DND-41 (cell line): Measurements from ENCODE around the gene COTL1.

ENCODE experiments used
- ATAC-seq: fragments of 200-7000 bp; cut with Tn5 transposase; 3 replicates; pipeline ENCODE4 v1.9.1; 2021; ENCODE audit warnings: low read depth; ENCODE audit not compliant: insufficient read depth
- DNase-seq: peaks from one replicate; pipeline ENCODE4 v3.0.0-alpha.2; 2020
- H2AFZ ChIP-seq: 2 replicates; pipeline ENCODE4 v1.6.0; 2012; ENCODE audit warnings: low read depth, low read length
- H3K27ac ChIP-seq: 2 replicates; pipeline ENCODE4 v1.5.1; 2012; ENCODE audit warnings: low read length, inconsistent platforms
- H3K27me3 ChIP-seq: fragments of 200-600 bp; sonication (generic); 2 replicates; pipeline ENCODE4 v1.6.0; 2012; ENCODE audit warnings: low read length, mild to moderate bottlenecking, inconsistent platforms; ENCODE audit not compliant: insufficient read depth, poor library complexity
- H3K36me3 ChIP-seq: 2 replicates; pipeline ENCODE4 v1.5.1; 2012; ENCODE audit warnings: low read length, inconsistent platforms; ENCODE audit not compliant: insufficient read depth
- H3K4me1 ChIP-seq: 2 replicates; pipeline ENCODE4 v1.5.1; 2012; ENCODE audit warnings: mild to moderate bottlenecking, low read length; ENCODE audit not compliant: insufficient read depth
- H3K4me2 ChIP-seq: 2 replicates; pipeline ENCODE4 v1.6.0; 2012; ENCODE audit warnings: mild to moderate bottlenecking, moderate library complexity, low read length, inconsistent platforms; ENCODE audit not compliant: insufficient read depth
- H3K4me3 ChIP-seq, 2 experiments: fragments of 200-600 bp in 1 of 2; shearing (Covaris generic) in 1 of 2; 2 replicates each; pipeline ENCODE4 v1.5.1; 2012 to 2016; ENCODE audit warnings: inconsistent platforms in 2 of 2, low read length in 2 of 2, mild to moderate bottlenecking in 2 of 2, low read depth in 1 of 2, moderate library complexity in 1 of 2
- H3K79me2 ChIP-seq: 2 replicates; pipeline ENCODE4 v1.6.0; 2012; ENCODE audit warnings: low read length, inconsistent platforms; ENCODE audit not compliant: insufficient read depth
- H3K9ac ChIP-seq: 2 replicates; pipeline ENCODE4 v1.6.0; 2012; ENCODE audit warnings: low read depth, mild to moderate bottlenecking, inconsistent platforms, low read length, moderate library complexity
- H3K9me3 ChIP-seq: 2 replicates; pipeline ENCODE4 v1.5.1; 2012; ENCODE audit warnings: low read length, moderate library complexity, mild to moderate bottlenecking, inconsistent platforms; ENCODE audit not compliant: insufficient read depth, severe bottlenecking
- H4K20me1 ChIP-seq: 2 replicates; pipeline ENCODE4 v1.6.0; 2012; ENCODE audit warnings: low read length; ENCODE audit not compliant: insufficient read depth
- CTCF ChIP-seq: IDR thresholded peaks from 2 replicates; pipeline ENCODE4 v1.5.1; 2012; ENCODE audit warnings: borderline replicate concordance, low read length, moderate library complexity, mild to moderate bottlenecking; ENCODE audit not compliant: poor library complexity, severe bottlenecking; ENCODE audit errors: extremely low read depth
- EZH2 ChIP-seq: IDR thresholded peaks from 3 replicates; pipeline ENCODE4 v1.6.1; 2012; ENCODE audit warnings: borderline replicate concordance, low read depth, mild to moderate bottlenecking, moderate library complexity, low read length, inconsistent platforms; ENCODE audit not compliant: severe bottlenecking

The COTL1 gene

GRCh38 chr16:84577034-84577803 is 40.7 kb downstream of the COTL1 start:
- no peaks in the 10 kb centered on the region for H3K9me3 ChIP-seq
- no peaks in the 10 kb centered on the region for H3K4me1 ChIP-seq
- H2AFZ ChIP-seq = no peak overlapping the region
- peaks cover 3% of the 10 kb centered on the region for H3K27me3 ChIP-seq
- no peaks in the 10 kb centered on the region for H3K36me3 ChIP-seq
- H4K20me1 ChIP-seq = no peaks in the 10 kb centered on the region
- no peak for DNase-seq
- no peak overlapping the region for H3K4me2 ChIP-seq
- H3K4me3 ChIP-seq = no peak overlapping the region
- H3K27ac ChIP-seq = no peak overlapping the region
- no peak overlapping the region for H3K9ac ChIP-seq
- TF ChIP-seq CTCF (no peak), EZH2 (no peak)
- ATAC-seq = no peak
- no peaks in the 10 kb centered on the region for H3K79me2 ChIP-seq

- ATAC-seq (no peak), DNase-seq (no peak)
- Histone ChIP-seq H3K9ac (no peak overlapping the region), H4K20me1 (no peaks in the 10 kb centered on the region), H3K9me3 (no peaks in the 10 kb centered on the region), H3K79me2 (no peaks in the 10 kb centered on the region), H3K4me1 (no peaks in the 10 kb centered on the region), H3K4me2 (no peak overlapping the region), H3K27me3 (peaks cover 3% of the 10 kb centered on the region), H3K27ac (no peak overlapping the region), H3K4me3 (no peak overlapping the region), H2AFZ (no peak overlapping the region), H3K36me3 (no peaks in the 10 kb centered on the region)
- TF ChIP-seq EZH2 (no peak), CTCF (no peak)
Measured at GRCh38 chr16:84575914-84576313, 42.0 kb downstream of the COTL1 start.

GRCh38 chr16:84574191-84574590 is 43.7 kb downstream of the COTL1 start:
- Histone ChIP-seq H3K36me3 (no peaks in the 10 kb centered on the region), H3K79me2 (no peaks in the 10 kb centered on the region), H2AFZ (no peak overlapping the region), H3K27ac (no peak overlapping the region), H3K9me3 (no peaks in the 10 kb centered on the region), H3K4me1 (no peaks in the 10 kb centered on the region), H3K27me3 (peaks cover 3% of the 10 kb centered on the region), H3K4me2 (no peak overlapping the region), H3K9ac (no peak overlapping the region), H4K20me1 (no peaks in the 10 kb centered on the region), H3K4me3 (no peak overlapping the region)
- ATAC-seq = no peak
- TF ChIP-seq CTCF = no peak
- no peak for TF ChIP-seq EZH2
- DNase-seq = no peak
